HEK293 (cell line): Measurements from ENCODE around the gene AMOTL1.

Source experiments
- CTCF ChIA-PET: fragments of 350-600 bp; formaldehyde crosslinking; extraction: SDS; loops from one replicate; lab custom pipeline; 2021; ENCODE audit warnings: antibody characterized with exemption; lab: Yijun Ruan, JAX
- POLR2A ChIA-PET: fragments of 300-600 bp; formaldehyde crosslinking; extraction: SDS; loops from one replicate; lab custom pipeline; 2020; ENCODE audit warnings: antibody characterized with exemption, inconsistent platforms; lab: Yijun Ruan, JAX
- H3K27ac ChIP-seq: fragments of 200-500 bp; sonication (Bioruptor generic); 2 replicates; pipeline ENCODE4 v1.5.1; 2014; ENCODE audit warnings: low read depth, low read length, control low read depth, inconsistent platforms; ENCODE audit errors: extremely low read depth
- H3K36me3 ChIP-seq, 2 experiments: fragments of 200-500 bp in 1 of 2; sonication (Bioruptor generic) in 1 of 2; 1 replicate in 1 of 2; 2 replicates in 1 of 2; pipeline ENCODE4 v1.5.1; 2014 to 2017; ENCODE audit warnings: inconsistent platforms in 2 of 2, low read length in 2 of 2; ENCODE audit not compliant: control insufficient read depth in 2 of 2, insufficient read depth in 1 of 2
- H3K4me1 ChIP-seq: fragments of 200-500 bp; sonication (Bioruptor generic); 2 replicates; pipeline ENCODE4 v1.5.1; 2014; ENCODE audit warnings: mild to moderate bottlenecking, low read length, inconsistent platforms; ENCODE audit not compliant: control insufficient read depth, insufficient read depth
- H3K4me3 ChIP-seq: 2 replicates; pipeline ENCODE4 v1.5.1; 2011; ENCODE audit warnings: low read depth, mild to moderate bottlenecking, control low read depth, low read length, moderate library complexity
- H3K9me3 ChIP-seq: fragments of 200-500 bp; sonication (Bioruptor generic); 2 replicates; pipeline ENCODE4 v1.5.1; 2014; ENCODE audit warnings: low read depth, low read length, inconsistent platforms; ENCODE audit not compliant: control insufficient read depth, insufficient read depth
- OSR2 ChIP-seq: fragments of 450-650 bp; formaldehyde crosslinking; IDR thresholded peaks from 2 replicates; pipeline ENCODE4 v1.5.1; 2016; ENCODE audit warnings: missing biosample characterization, missing genetic modification characterization
- REPIN1 ChIP-seq: fragments of 450-650 bp; formaldehyde crosslinking; IDR thresholded peaks from 2 replicates; pipeline ENCODE4 v1.5.1; 2017; ENCODE audit warnings: missing biosample characterization, missing genetic modification characterization, low read depth
- ZBTB10 ChIP-seq: fragments of 450-650 bp; formaldehyde crosslinking; IDR thresholded peaks from 2 replicates; pipeline ENCODE4 v1.5.1; 2016; ENCODE audit warnings: missing biosample characterization, missing genetic modification characterization
- ZBTB8A ChIP-seq: fragments of 450-650 bp; formaldehyde crosslinking; IDR thresholded peaks from 2 replicates; pipeline ENCODE4 v1.5.1; 2016; ENCODE audit warnings: missing biosample characterization, missing genetic modification characterization
- ZFP69B ChIP-seq: fragments of 450-650 bp; formaldehyde crosslinking; IDR thresholded peaks from 2 replicates; pipeline ENCODE4 v1.5.1; 2016; ENCODE audit warnings: missing biosample characterization, missing genetic modification characterization
- ZNF138 ChIP-seq: fragments of 450-650 bp; formaldehyde crosslinking; IDR thresholded peaks from 2 replicates; pipeline ENCODE4 v1.5.1; 2016; ENCODE audit warnings: missing biosample characterization, missing genetic modification characterization, borderline replicate concordance
- ZNF157 ChIP-seq: fragments of 450-650 bp; formaldehyde crosslinking; IDR thresholded peaks from 2 replicates; pipeline ENCODE4 v1.5.1; 2016; ENCODE audit warnings: missing biosample characterization, missing genetic modification characterization
- ZNF184 ChIP-seq: fragments of 450-650 bp; IDR thresholded peaks from 2 replicates; pipeline ENCODE4 v1.5.1; 2018; ENCODE audit warnings: missing biosample characterization, mild to moderate bottlenecking, missing genetic modification characterization
- ZNF2 ChIP-seq: fragments of 450-650 bp; formaldehyde crosslinking; IDR thresholded peaks from 2 replicates; pipeline ENCODE4 v1.5.1; 2016; ENCODE audit warnings: missing biosample characterization, missing genetic modification characterization
- ZNF280D ChIP-seq: fragments of 450-650 bp; formaldehyde crosslinking; IDR thresholded peaks from 2 replicates; pipeline ENCODE4 v1.5.1; 2016; ENCODE audit warnings: missing biosample characterization, missing genetic modification characterization
- ZNF302 ChIP-seq: fragments of 450-650 bp; formaldehyde crosslinking; IDR thresholded peaks from 2 replicates; pipeline ENCODE4 v1.5.1; 2016; ENCODE audit warnings: missing biosample characterization, missing genetic modification characterization, low read depth
- ZNF488 ChIP-seq: fragments of 450-650 bp; formaldehyde crosslinking; IDR thresholded peaks from 2 replicates; pipeline ENCODE4 v1.5.1; 2016; ENCODE audit warnings: missing biosample characterization, missing genetic modification characterization
- ZNF501 ChIP-seq: fragments of 450-650 bp; formaldehyde crosslinking; IDR thresholded peaks from 2 replicates; pipeline ENCODE4 v1.5.1; 2016; ENCODE audit warnings: missing biosample characterization, missing genetic modification characterization
- ZNF654 ChIP-seq: fragments of 450-650 bp; formaldehyde crosslinking; IDR thresholded peaks from 2 replicates; pipeline ENCODE4 v1.5.1; 2016; ENCODE audit warnings: low read depth, missing biosample characterization, missing genetic modification characterization
- ZSCAN5A ChIP-seq: fragments of 450-650 bp; formaldehyde crosslinking; IDR thresholded peaks from 2 replicates; pipeline ENCODE4 v1.5.1; 2016; ENCODE audit warnings: missing biosample characterization, missing genetic modification characterization

AMOTL1 gene

GRCh38 chr11:94897330-94897768, 129.2 kb downstream of the AMOTL1 start:
- no peak overlapping the region for H3K27ac ChIP-seq
- no peaks in the 10 kb centered on the region for H3K36me3 ChIP-seq
- H3K9me3 ChIP-seq, result no peaks in the 10 kb centered on the region
- H3K4me3 ChIP-seq, result no peak overlapping the region
- TF ChIP-seq ZNF2 (peak; percentile 70; the same call in 1 of the 2 replicates), ZNF654 (tag by site-specific recombination) (peak; percentile 72), ZBTB10 (no peak), ZBTB8A (tag by site-specific recombination) (no peak)
- POLR2A ChIA-PET, result no interaction called here
- H3K4me1 ChIP-seq, result no peaks in the 10 kb centered on the region
- CTCF ChIA-PET, result interaction anchor here (0.6 to 4.1 kb wide), 19 partner anchors 12 to 376 kb away, joined by 3 to 75 read pairs (median 3); no protein-coding TSS in a partner anchor

- TF ChIP-seq ZNF488 (tag by site-specific recombination), result no peak
- no peak for TF ChIP-seq ZSCAN5A (tag by site-specific recombination)
- TF ChIP-seq ZNF157 (tag by site-specific recombination), result no peak
- TF ChIP-seq REPIN1, result no peak
- no peak for TF ChIP-seq ZNF2
- no peak for TF ChIP-seq ZNF280D (tag by site-specific recombination)
- no peak for TF ChIP-seq ZNF302 (tag by site-specific recombination)
- no peak for TF ChIP-seq ZNF501
- TF ChIP-seq ZNF184 (tag by site-specific recombination), result no peak
- no peak for TF ChIP-seq OSR2 (tag by site-specific recombination)
- TF ChIP-seq ZFP69B, result no peak
- TF ChIP-seq ZNF138 (tag by site-specific recombination), result no peak
- Histone ChIP-seq H3K9me3 (no peaks in the 10 kb centered on the region), H3K36me3 (no peaks in the 10 kb centered on the region), H3K4me3 (no peak overlapping the region), H3K27ac (no peak overlapping the region), H3K4me1 (no peaks in the 10 kb centered on the region)
- ChIA-PET POLR2A (no interaction called here), CTCF (interaction anchor here (0.9 kb wide), 1 partner anchor 284 kb away, joined by 3 read pairs; no protein-coding TSS in a partner anchor)
Observed at GRCh38 chr11:94907226-94907625, 139.1 kb downstream of the AMOTL1 start.
